Measurements from ENCODE around the gene IQGAP2.

The IQGAP2 gene

GRCh38 chr5:76490960-76491359 lies 87.9 kb downstream of the IQGAP2 start:
- Histone ChIP-seq H3K4me3 (ENCODE audit: low read depth, low read length) (no peak overlapping the region), H3K4me1 (ENCODE audit: control insufficient read depth, insufficient read depth, low read length) (peaks cover 4% of the 10 kb centered on the region), H3K27ac (ENCODE audit: extremely low read depth, low read depth, low read length) (no peak overlapping the region), H3K9me3 (ENCODE audit: control insufficient read depth, insufficient read depth, low read depth, low read length) (no peaks in the 10 kb centered on the region), H3K36me3 (ENCODE audit: control insufficient read depth in 2 of 2, insufficient read depth in 1 of 2, low read length in 2 of 2) (no peaks in the 10 kb centered on the region)
- POLR2A ChIA-PET, result no interaction called here
- TF ChIP-seq ZBTB20 (tag by site-specific recombination; IDR thresholded peaks at IDR 0.05), result peak; percentile 28; the same call in 1 of the 2 replicates
- TF ChIP-seq ZSCAN23 (tag by site-specific recombination; IDR thresholded peaks at IDR 0.05), result no peak
- no peak for TF ChIP-seq ZNF202 (tag by site-specific recombination; IDR thresholded peaks at IDR 0.05; ENCODE audit: borderline replicate concordance)
- TF ChIP-seq ZNF843 (tag by site-specific recombination; IDR thresholded peaks at IDR 0.05), result no peak
- TF ChIP-seq TRIM28 (IDR thresholded peaks at IDR 0.05; ENCODE audit: borderline replicate concordance, low read length), result no peak
- TF ChIP-seq GLI4 (tag by site-specific recombination; IDR thresholded peaks at IDR 0.05), result no peak
- no peak for TF ChIP-seq MZF1 (tag by site-specific recombination; IDR thresholded peaks at IDR 0.05; ENCODE audit: borderline replicate concordance)
- no peak for TF ChIP-seq GLIS1 (tag by site-specific recombination; IDR thresholded peaks at IDR 0.05)
- TF ChIP-seq BCL6B (tag by site-specific recombination; IDR thresholded peaks at IDR 0.05), result peak; percentile 43; the same call in 1 of the 2 replicates
- TF ChIP-seq PRDM6 (tag by site-specific recombination; IDR thresholded peaks at IDR 0.05), result peak; percentile 40; the same call in 1 of the 2 replicates
- no peak for TF ChIP-seq ATF2 (tag by site-specific recombination; IDR thresholded peaks at IDR 0.05; ENCODE audit: low read depth)
- no peak for TF ChIP-seq ZNF404 (tag by site-specific recombination; IDR thresholded peaks at IDR 0.05)
- no peak for TF ChIP-seq SETDB1 (IDR thresholded peaks at IDR 0.05; ENCODE audit: insufficient read length, low read length)
- 0 out of 2 replicates have a peak, but pooled peaks have one; percentile 9 for TF ChIP-seq ZBTB8A (tag by site-specific recombination; IDR thresholded peaks at IDR 0.05)
- no peak for TF ChIP-seq KLF10 (tag by site-specific recombination; IDR thresholded peaks at IDR 0.05)
- no peak for TF ChIP-seq PRDM10 (tag by site-specific recombination; IDR thresholded peaks at IDR 0.05)
- CTCF ChIA-PET, result no interaction called here

GRCh38 chr5:76492819-76493189 lies 89.7 kb downstream of the IQGAP2 start:
- POLR2A ChIA-PET, result no interaction called here
- no peak for TF ChIP-seq ZNF155 (tag by site-specific recombination; IDR thresholded peaks at IDR 0.05)
- TF ChIP-seq ZNF175 (tag by site-specific recombination; IDR thresholded peaks at IDR 0.05), result no peak
- no peak for TF ChIP-seq EGR2 (tag by site-specific recombination; IDR thresholded peaks at IDR 0.05; ENCODE audit: low read depth)
- no peak for TF ChIP-seq GLI4 (tag by site-specific recombination; IDR thresholded peaks at IDR 0.05)
- TF ChIP-seq ZNF366 (tag by site-specific recombination; conservative IDR thresholded peaks at IDR 0.05), result no peak
- TF ChIP-seq ZNF48 (tag by site-specific recombination; IDR thresholded peaks at IDR 0.05), result no peak
- TF ChIP-seq HOXC10 (CRISPR knock-in tag; IDR thresholded peaks at IDR 0.05), result no peak
- Histone ChIP-seq H3K36me3 (ENCODE audit: control insufficient read depth in 2 of 2, insufficient read depth in 1 of 2, low read length in 2 of 2) (no peaks in the 10 kb centered on the region), H3K27ac (ENCODE audit: extremely low read depth, low read depth, low read length) (no peak overlapping the region), H3K9me3 (ENCODE audit: control insufficient read depth, insufficient read depth, low read depth, low read length) (no peaks in the 10 kb centered on the region), H3K4me1 (ENCODE audit: control insufficient read depth, insufficient read depth, low read length) (peaks cover 4% of the 10 kb centered on the region; the same call in 1 of the 2 replicates), H3K4me3 (ENCODE audit: low read depth, low read length) (no peak overlapping the region)
- CTCF ChIA-PET, result no interaction called here

All from HEK293 (cell line).